Lower leg skin (tissue), 3 donors: ENCODE results near the gene SARNP.

Experiments
- POLR2A ChIP-seq, 2 donors: fragments of 450-650 bp; IDR thresholded peaks; one replicate each; pipeline ENCODE4 v1.6.1; 2016 to 2017; ENCODE audit warnings: antibody characterized with exemption in 2 of 2, mild to moderate bottlenecking in 1 of 2, moderate library complexity in 1 of 2
- TF ChIP-seq, protein P1 (sequence below), 3 donors: fragments of 450-650 bp; IDR thresholded peaks; one replicate each; pipeline ENCODE4 v1.5.1; 2016; ENCODE audit warnings: antibody characterized with exemption in 3 of 3, mild to moderate bottlenecking in 3 of 3, moderate library complexity in 2 of 3

DNA sequence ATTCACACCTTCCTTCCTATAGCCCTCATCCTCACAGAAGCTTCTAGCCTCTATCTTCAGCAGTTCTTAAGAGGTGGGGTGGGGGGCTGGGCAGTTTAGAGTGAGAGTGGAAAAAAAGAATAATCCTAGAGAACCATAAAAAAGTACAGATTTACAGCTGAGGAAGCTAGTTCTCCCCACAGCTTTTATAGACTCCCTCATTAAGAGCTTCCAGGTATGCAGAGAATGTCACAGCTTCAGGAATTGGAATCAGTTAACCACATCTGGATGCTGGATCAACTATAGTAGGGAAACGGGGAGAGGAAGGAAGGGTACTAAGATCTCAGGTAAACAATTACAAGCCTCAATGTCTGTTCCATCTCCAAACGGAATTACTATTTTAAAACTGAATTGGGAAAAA is 62.3 kb downstream of the SARNP start:
- TF ChIP-seq, protein P1, sequence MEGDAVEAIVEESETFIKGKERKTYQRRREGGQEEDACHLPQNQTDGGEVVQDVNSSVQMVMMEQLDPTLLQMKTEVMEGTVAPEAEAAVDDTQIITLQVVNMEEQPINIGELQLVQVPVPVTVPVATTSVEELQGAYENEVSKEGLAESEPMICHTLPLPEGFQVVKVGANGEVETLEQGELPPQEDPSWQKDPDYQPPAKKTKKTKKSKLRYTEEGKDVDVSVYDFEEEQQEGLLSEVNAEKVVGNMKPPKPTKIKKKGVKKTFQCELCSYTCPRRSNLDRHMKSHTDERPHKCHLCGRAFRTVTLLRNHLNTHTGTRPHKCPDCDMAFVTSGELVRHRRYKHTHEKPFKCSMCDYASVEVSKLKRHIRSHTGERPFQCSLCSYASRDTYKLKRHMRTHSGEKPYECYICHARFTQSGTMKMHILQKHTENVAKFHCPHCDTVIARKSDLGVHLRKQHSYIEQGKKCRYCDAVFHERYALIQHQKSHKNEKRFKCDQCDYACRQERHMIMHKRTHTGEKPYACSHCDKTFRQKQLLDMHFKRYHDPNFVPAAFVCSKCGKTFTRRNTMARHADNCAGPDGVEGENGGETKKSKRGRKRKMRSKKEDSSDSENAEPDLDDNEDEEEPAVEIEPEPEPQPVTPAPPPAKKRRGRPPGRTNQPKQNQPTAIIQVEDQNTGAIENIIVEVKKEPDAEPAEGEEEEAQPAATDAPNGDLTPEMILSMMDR (IDR thresholded peaks at IDR 0.05): no peak
- no peak for TF ChIP-seq POLR2A (IDR thresholded peaks at IDR 0.05)
